Stimulated activated CD8-positive, alpha-beta memory T cell treated with anti-CD3 and anti-CD28 coated beads, Interleukin-4, amount 100 ng/mL, for 24 hours (primary cell): Measurements from ENCODE around the gene CD79A.
"Not testable (repeated sequence)": the region's sequence is repeated elsewhere in the genome, so short reads cannot be mapped to it uniquely, and the experiment has no call there.

Experiments used
- DNase-seq: peaks from one replicate; pipeline ENCODE4 v3.0.0-alpha.2; 2020; ENCODE audit warnings: low read depth

CD79A gene

GRCh38 chr19:41905273-41906002 is 28.4 kb downstream of the CD79A start:
- DNase-seq = no peak

- DNase-seq = no peak
These were observed 29.2 kb downstream of the CD79A start for GRCh38 chr19:41906271-41906670.

- no peak for DNase-seq
These were observed 30.0 kb downstream of the CD79A start for GRCh38 chr19:41906916-41907680.

GRCh38 chr19:41907994-41908615 is 31.0 kb downstream of the CD79A start:
- DNase-seq = no peak

- DNase-seq = no peak
These were observed 31.8 kb downstream of the CD79A start for GRCh38 chr19:41908724-41909464.

DNA sequence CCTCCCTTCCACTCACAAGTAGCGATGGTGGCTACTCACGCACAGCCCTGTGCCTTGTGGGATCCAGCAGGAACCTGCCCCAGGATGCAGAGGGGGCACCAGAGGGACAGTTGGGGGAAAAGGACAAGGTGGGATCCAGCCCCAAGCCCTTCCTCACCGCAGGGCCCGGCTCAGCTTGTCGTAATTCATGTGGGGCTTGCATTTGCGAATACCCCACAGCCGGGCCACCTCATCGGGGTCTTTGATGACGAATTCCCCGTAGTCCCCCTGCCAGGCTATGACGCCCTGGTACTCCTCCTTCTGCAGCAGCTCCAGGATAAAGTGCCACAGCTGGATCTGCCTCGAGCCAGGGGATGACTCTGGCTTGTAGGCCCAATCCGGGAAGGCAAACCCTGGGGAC is 32.6 kb downstream of the CD79A start:
- DNase-seq = no peak

DNA sequence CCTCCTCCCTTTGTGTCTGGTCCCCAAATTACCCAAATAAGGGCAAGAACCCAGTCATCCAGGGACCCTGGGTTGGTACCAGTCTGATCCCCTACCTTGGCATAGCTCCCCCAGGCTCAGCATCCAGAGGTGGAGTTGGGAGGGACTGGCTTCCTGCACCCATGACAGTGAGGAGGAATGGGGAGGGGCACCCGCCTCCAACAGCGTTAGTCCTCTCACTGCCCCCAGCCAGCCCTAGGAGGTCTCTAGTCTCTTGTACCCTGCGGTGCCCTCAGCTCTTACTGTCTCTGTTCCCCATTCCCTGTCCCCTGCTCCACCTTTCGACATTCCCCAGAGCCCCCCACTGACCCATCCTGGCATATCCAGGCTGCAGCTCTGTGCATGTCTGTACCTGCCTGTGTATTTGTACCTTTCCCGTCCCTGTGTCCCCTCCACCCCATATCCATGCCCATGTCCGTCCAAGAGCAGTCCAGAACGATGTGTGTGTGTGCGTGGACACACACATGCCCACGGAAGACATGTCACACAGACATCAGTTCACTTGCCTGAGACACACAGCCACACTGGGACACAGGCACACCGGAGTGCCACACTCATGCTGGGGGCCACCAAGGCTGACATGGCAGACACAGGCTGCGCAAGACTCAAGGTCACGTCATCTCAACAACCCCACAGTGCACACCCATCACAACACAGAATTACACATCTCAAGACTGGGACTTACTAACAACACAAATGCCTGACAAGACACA is 33.3 kb downstream of the CD79A start:
- DNase-seq = no peak

GRCh38 chr19:41910992-41911888 is 34.2 kb downstream of the CD79A start:
- no peak for DNase-seq

DNA sequence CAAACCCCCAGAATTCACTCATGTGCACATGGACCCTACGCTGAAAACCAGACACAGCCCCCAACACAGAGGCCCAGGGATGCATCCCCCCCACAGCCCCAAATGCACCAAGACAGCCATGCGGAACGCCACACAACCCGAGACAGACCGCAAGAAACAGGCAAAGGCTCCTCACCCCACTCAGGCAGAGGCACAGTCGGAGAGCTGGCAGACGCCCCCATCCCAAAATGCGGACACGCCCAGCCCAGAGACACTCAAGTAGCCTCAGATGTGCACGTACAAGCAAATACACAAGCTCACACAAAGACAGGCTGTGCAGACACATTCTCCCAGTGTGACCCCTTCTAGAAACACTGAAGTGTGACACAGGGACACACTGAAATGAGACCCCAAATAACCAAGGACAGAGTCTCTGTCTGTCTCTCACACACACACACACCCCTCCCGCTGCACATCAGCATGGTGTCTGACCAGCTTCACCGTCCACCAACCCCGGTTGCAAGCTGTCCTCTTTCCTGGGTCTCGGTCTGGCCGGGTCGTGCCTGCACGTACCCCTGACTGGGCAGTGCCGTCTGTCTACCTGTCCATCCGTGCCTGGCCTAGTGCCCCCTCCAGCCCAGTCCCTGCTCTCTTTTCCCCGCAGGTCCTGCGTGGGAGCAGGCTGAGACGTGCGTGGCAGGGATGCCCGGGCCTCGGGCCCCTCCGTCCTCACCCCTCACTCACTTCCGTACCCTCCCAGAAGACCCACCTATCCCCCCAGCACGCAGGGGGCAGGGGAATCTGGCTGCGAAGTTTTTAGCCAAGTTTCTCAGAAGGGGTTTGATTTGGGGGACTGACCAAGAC is 35.0 kb downstream of the CD79A start:
- DNase-seq = no peak

DNA sequence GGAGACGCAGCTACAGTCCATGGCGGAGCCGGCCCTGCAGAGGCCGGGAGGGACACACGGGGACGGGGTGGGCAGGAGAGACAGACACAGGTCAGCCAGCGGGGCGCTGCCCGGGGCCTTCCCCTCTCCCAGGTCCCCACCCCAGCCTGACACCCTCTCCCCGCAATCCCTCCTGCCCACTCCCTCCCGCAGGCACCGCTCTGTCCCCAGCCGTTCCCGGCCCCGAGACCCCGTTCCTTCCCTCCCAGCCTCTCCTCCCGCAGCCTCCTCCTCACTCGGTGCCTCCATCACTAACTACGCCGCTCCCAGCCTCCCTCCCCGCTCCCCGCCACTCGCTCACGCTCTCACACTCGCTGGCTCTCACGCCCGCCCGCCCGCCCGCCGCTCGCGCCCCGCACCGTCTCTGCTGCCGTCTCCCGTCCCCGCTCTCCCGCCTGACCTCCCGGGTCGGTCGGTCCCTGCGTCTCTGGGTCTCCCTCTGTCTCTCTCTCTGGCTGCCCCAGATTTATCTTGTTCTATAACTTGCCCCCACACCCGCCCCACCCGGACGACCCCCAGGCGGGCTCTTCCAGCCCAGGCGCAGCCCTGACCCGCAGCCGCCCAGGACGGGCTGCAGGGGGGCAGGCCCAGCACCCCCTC is 35.9 kb downstream of the CD79A start:
- DNase-seq = no peak

DNA sequence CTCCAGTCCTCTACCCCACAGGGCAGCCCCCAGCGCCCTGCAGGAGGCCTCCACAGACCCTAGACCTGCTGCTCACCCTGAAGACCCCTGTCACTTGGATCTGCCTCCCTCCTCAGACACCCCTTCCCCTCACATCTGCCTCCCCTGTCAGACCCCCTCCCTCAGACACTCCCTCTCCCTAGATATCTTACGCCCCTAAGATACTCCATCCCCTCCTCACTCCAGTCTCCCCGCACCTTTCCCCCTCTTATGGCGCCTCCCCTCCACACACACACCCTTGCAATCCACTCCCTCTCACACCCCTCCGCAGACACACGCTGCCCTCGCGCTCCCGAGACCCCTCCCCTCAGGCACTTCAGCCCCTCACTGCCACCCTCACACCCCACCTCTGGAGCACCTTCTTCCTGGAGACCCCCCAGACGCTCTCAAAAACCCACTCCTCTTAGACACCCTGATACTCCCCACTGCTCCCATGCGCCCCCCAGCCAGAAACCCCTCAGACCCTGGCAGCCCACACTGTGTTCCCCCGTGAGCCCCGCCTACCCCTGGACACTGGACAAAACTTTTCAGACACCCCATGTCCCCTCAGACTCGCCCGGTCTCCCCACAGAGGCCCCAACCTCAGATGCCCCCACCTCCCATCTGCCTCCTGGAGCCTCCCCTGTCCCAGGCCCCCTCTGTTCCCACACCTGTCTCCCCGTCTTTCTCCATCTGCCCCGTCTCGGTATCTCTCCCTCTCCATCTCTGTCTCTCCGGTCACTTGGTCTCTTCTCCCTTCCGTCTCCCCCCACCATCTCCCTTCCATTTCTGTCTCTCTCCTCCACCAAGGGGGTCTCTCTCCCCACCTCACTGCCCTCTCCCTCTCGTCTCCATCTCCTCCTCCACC is 36.7 kb downstream of the CD79A start:
- DNase-seq = no peak

DNA sequence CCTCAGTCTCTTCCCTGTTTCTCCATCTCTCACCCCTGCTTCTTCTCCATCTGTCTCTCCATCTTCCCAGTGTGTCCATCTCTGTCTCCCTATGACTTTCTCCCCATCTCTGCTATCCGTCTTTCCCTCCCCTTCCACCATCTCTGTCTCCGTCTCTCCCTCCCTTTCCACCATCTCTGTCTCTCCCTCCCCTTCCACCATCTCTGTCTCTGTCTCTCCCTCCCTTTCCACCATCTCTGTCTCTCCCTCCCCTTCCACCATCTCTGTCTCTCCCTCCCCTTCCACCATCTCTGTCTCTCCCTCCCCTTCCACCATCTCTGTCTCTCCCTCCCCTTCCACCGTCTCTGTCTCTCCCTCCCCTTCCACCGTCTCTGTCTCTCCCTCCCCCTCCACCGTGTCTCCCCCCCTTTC is 37.4 kb downstream of the CD79A start:
- not testable (repeated sequence) for DNase-seq

- DNase-seq = no peak
These were observed 38.1 kb downstream of the CD79A start for GRCh38 chr19:41915021-41915775.

DNA sequence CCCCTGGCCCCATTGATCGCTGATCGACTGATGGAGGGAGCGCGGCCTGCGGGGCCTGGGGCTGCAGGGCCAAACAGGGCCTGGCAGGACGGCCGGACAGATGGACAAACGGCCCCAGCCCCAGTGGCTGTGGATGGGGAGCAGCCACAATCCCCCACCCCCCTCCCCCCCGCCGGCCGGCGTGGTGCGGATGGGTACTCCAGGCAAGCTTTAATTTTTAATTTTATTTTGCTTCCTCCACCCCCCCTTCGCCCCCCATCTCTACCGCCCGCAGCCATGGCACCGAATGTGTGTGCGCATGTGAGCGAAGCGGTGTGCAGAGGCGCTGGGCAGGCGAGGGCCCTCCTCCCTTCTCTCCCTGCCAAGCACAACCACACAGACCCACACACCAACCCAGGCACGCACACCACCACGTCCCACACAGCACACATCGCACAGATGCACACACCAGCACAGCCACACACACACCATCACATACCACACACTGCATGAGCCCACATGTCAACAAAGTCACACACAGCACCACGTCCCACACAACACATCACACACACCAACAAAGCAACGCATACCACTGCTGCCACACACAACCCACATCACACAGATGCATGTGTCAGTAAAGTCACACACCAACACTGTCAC is 38.8 kb downstream of the CD79A start:
- no peak for DNase-seq

DNA sequence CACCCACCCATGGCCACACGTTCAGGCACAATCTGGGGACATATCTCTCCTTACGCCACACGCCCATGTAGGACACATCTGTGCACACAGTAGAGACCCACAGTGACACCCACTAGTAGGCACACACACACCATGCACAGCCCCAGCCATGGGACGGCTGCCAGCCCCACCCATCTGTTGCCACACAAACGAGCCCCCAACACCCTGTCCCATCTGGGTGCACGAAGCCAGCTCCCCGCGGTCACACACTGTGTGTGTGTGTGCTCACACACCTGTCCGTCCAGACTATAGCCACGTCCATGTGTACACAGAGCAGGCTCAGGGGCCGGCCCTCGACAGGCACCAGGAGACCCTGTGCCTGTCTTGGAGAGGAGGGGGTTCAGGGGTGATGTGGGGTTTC is 40.6 kb downstream of the CD79A start:
- DNase-seq = no peak

DNA sequence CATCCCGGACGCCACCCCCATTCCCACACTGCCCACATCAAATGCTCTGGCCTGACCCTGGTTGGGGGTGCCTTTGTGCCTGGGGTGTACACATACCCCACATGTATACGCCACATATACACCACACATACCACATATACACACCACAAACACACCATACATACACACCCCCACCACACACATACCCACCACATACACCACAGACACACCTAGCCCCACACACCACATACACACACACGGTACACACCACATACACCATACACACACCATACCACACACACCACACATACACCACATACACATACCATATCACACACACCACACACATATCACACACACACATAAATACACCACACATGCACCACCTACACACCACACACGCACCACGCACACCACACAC is 41.0 kb downstream of the CD79A start:
- no peak for DNase-seq

GRCh38 chr19:41918653-41919244 is 41.7 kb downstream of the CD79A start:
- no peak for DNase-seq
